Measurements from ENCODE around the gene TBC1D9.

- TF ChIP-seq CTCF (conservative IDR thresholded peaks at IDR 0.05; ENCODE audit: low read length): no peak
- no peak for TF ChIP-seq EZH2phosphoT487 (IDR thresholded peaks at IDR 0.05; ENCODE audit: borderline replicate concordance)
Measured at GRCh38 chr4:140666889-140667614, 89.1 kb downstream of the TBC1D9 start.

All from Loucy (cell line).